ENCODE results near the gene C20orf144.

C20orf144 gene

DNA sequence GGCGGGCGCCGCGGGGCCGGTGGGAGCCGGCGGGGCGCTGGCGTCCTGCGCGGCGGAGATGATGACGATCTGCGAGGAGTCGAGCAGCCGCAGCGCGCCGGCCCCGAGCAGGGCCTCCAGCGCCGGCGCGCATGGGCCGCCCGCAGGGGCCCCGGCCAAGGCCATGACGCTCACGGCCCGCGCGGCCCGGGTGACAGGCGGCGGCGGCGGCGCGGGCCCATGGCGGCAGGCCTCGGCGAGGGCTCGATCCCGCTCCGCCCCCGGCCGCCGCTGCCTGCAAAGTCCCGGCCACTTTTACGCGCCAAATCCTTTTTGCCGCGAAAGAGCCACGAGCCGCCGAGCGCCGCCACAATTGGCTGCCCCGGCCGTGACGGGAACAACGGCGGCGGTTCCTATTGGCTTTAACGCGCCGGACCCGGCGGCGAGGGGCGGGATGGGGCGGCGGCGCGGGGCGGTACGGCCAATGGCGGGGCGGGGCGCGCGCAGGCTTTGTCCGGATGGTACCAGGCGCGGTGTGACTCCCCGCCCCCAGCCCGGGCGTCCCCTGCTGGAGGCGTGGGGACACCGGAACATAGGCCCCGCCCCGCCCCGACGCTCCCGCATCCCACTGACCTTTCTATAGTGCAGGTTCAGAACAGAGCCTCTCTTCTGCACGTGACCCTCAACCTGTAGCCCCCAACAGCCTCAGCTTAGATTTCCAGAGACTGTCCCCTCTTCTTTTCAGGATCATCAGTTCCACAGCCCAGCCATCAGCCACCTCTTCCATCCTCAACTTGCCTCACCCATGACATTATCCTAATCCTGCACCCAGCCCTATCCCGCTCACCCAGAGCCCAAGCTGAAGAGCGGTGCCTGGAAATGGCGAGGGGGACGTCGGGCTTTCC is 24.2 kb downstream of the C20orf144 start, which contains the start of gene E2F1:
E2F1 (minus strand) TSS at position 286 of the 884 bp plus-strand sequence; CDS start at position 165, 121 bp downstream.
- no peaks in the 10 kb centered on the region for H3K9me3 ChIP-seq (ENCODE audit: control insufficient read depth in 2 of 2, low read length in 2 of 2)
- H3K36me3 ChIP-seq (ENCODE audit: control insufficient read depth in 2 of 2, insufficient read depth in 2 of 2, low read length in 2 of 2): no peaks in the 10 kb centered on the region
- H3K27me3 ChIP-seq (ENCODE audit: control insufficient read depth in 2 of 2, insufficient read depth in 2 of 2, low read length in 2 of 2): no peaks in the 10 kb centered on the region
- H3K9ac ChIP-seq (ENCODE audit: low read depth in 1 of 2, low read length in 2 of 2): peak within 1 kb of the TSS; percentile 52 to 58
- H3K4me3 ChIP-seq (ENCODE audit: low read length in 2 of 2): peak within 1 kb of the TSS; percentile 65 to 73
- peaks cover 14 to 17% of the 10 kb centered on the region in 2 donors for H3K4me1 ChIP-seq (ENCODE audit: control insufficient read depth in 2 of 2, insufficient read depth in 2 of 2, low read length in 2 of 2)
- H3K27ac ChIP-seq (ENCODE audit: low read depth in 2 of 2, low read length in 2 of 2): peak within 1 kb of the TSS; percentile 44 to 75

DNA sequence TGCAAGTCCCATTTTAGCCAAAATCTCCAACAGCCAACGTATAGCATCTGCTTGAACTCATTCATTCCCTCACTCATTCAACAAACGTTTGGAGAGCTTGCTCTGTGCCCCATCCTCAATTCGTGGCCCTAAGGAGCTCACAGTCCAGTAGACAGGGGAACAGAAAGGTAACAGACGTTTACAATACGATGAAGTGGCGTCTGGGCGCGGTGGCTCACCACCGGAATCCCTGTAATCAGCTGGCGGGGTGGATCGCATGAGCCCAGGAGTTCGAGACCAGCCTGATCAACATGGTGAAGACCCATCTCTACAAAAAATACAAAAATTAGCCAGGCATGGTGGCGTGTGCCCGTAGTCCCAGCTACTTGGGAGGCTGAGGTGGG is 24.8 kb downstream of the C20orf144 start:
- H3K27ac ChIP-seq (ENCODE audit: low read depth in 2 of 2, low read length in 2 of 2): peak overlapping the region in 1 of 2 donors; percentile 38
- peaks cover 14 to 17% of the 10 kb centered on the region in 2 donors for H3K4me1 ChIP-seq (ENCODE audit: control insufficient read depth in 2 of 2, insufficient read depth in 2 of 2, low read length in 2 of 2)
- H3K27me3 ChIP-seq (ENCODE audit: control insufficient read depth in 2 of 2, insufficient read depth in 2 of 2, low read length in 2 of 2): no peaks in the 10 kb centered on the region
- H3K36me3 ChIP-seq (ENCODE audit: control insufficient read depth in 2 of 2, insufficient read depth in 2 of 2, low read length in 2 of 2): no peaks in the 10 kb centered on the region
- no peaks in the 10 kb centered on the region for H3K9me3 ChIP-seq (ENCODE audit: control insufficient read depth in 2 of 2, low read length in 2 of 2)
- H3K4me3 ChIP-seq (ENCODE audit: low read length in 2 of 2): peak overlapping the region in 1 of 2 donors; percentile 73
- H3K9ac ChIP-seq (ENCODE audit: low read depth in 1 of 2, low read length in 2 of 2): peak overlapping the region in 1 of 2 donors; percentile 48

DNA sequence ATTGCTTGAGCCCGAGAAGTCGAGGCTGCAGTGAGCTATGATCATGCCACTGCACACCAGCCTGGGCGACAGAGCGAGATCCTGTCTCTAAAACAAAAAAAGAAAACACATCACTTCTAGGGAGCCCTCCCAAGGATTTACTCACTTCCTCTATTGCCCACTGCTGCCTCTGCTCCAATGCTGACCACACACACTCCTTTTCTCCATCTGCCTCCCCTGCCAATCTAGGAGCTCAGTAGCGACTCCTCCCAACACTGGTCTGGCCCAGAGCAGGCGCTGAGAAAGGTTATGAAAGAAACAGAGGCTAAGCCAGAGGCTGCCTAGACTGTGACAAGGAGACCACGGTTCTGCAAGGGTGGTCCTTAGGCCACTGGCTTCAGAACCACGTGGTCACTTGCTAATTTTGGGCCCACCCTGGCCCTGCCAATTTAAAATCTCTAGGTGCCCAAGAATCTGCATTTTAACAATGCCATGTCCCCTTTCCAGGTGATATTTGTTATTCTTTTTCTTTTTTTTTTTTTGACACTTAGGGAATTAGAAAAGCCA is 25.3 kb downstream of the C20orf144 start:
- H3K9ac ChIP-seq (ENCODE audit: low read depth in 1 of 2, low read length in 2 of 2): no peak overlapping the region
- H3K9me3 ChIP-seq (ENCODE audit: control insufficient read depth in 2 of 2, low read length in 2 of 2): no peaks in the 10 kb centered on the region
- H3K4me1 ChIP-seq (ENCODE audit: control insufficient read depth in 2 of 2, insufficient read depth in 2 of 2, low read length in 2 of 2): peaks cover 14 to 17% of the 10 kb centered on the region in 2 donors
- H3K27me3 ChIP-seq (ENCODE audit: control insufficient read depth in 2 of 2, insufficient read depth in 2 of 2, low read length in 2 of 2): no peaks in the 10 kb centered on the region
- no peaks in the 10 kb centered on the region for H3K36me3 ChIP-seq (ENCODE audit: control insufficient read depth in 2 of 2, insufficient read depth in 2 of 2, low read length in 2 of 2)
- H3K27ac ChIP-seq (ENCODE audit: low read depth in 2 of 2, low read length in 2 of 2): no peak overlapping the region
- no peak overlapping the region for H3K4me3 ChIP-seq (ENCODE audit: low read length in 2 of 2)

DNA sequence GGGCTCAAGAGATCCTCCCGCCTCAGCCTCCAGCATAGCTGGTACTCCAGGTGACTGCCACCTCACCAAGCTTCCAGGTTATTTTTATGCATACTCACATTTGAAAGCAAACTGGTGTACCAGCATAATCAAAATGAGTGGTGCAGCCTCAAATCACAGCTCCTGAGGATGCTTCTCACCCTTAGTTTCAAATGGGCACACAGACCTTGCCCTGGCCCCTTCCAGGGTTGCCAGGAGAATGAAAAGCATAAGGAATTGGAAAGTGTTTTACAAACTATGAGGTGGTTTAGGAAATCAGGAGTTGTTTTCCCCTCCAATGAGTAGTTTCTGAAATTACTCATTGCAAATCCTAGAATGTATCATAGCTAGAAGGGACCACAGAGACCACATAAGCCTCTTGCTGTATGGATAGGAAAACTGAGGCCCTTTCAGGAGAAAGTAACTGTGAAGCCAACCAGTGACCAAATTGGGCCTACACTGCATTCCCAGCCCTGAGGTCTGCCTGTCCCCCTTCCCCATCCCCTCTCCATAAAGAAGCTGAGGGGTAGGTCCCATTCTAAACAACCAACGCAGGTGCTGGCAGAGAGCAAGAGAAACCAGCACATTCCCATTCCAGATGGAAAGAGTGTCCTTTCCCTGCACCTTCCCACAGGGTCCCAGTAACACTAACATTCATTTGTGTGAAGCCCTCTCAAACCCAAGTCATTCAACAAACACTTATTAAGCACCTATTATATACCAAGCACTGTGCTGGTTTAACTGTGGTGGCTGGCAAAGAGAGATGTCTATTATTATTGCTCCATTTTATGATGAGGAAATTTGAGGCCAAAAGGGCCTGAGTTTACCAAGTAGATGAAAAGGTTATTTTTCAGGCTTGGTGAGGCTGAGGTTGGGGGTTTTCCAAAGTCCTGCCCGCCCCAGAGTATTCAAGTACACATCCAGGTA is 26.1 kb downstream of the C20orf144 start:
- no peak overlapping the region for H3K9ac ChIP-seq (ENCODE audit: low read depth in 1 of 2, low read length in 2 of 2)

DNA sequence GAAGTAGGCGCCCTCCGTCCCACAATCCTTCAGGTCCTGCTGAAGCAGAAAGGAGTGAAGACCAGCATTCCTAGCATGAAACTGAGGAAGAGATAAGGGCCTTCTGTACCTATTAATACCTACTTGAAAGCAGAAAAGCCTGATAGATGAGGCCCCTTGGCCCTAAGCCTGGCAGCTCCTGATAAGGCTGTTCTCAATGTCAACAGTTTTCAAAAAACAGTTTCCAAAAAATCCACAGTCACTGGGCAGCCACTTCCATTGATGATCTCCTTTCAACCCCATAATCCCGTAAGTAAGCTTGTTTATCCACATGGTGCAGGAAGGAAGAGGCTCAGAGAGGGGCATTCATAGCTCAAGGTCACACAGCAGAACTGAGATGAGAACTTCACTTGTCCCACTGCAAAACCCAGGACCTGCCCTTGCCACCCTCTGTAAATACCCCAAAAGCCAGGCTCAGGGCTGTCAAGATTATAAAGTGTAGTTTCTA is 26.9 kb downstream of the C20orf144 start:
- Histone ChIP-seq H3K9ac (ENCODE audit: low read depth in 1 of 2, low read length in 2 of 2) (no peak overlapping the region), H3K27ac (ENCODE audit: low read depth in 2 of 2, low read length in 2 of 2) (no peak overlapping the region)

More for the DNA sequence above, 26.1 kb downstream of the C20orf144 start:
- Histone ChIP-seq H3K4me3 (ENCODE audit: low read length in 2 of 2) (no peak overlapping the region), H3K27ac (ENCODE audit: low read depth in 2 of 2, low read length in 2 of 2) (no peak overlapping the region), H3K4me1 (ENCODE audit: control insufficient read depth in 2 of 2, insufficient read depth in 2 of 2, low read length in 2 of 2) (peaks cover 14 to 17% of the 10 kb centered on the region in 2 donors), H3K9me3 (ENCODE audit: control insufficient read depth in 2 of 2, low read length in 2 of 2) (no peaks in the 10 kb centered on the region), H3K27me3 (ENCODE audit: control insufficient read depth in 2 of 2, insufficient read depth in 2 of 2, low read length in 2 of 2) (no peaks in the 10 kb centered on the region), H3K36me3 (ENCODE audit: control insufficient read depth in 2 of 2, insufficient read depth in 2 of 2, low read length in 2 of 2) (no peaks in the 10 kb centered on the region)

DNA sequence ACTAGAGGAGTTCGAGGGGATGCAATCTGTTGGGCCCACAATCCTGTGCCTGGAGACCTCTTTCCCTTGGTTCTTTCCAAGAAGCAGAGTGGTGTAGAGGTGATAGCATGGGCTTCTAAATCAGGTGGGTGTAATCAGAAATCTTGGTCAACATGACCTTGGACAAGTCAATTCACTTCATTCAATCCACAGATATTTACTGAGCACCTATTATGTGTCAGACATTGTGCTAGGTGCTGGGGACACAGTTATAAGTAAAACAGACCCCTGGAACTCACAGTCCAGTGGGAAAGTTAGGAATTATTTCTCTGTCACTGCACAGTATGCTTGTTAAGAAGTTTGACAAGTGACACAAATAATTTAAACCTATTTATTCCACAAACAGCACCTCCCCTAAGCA is 27.4 kb downstream of the C20orf144 start:
- Histone ChIP-seq H3K9ac (ENCODE audit: low read depth in 1 of 2, low read length in 2 of 2) (no peak overlapping the region), H3K4me1 (ENCODE audit: control insufficient read depth in 2 of 2, insufficient read depth in 2 of 2, low read length in 2 of 2) (peaks cover 14 to 16% of the 10 kb centered on the region in 2 donors), H3K9me3 (ENCODE audit: control insufficient read depth in 2 of 2, low read length in 2 of 2) (no peaks in the 10 kb centered on the region), H3K27ac (ENCODE audit: low read depth in 2 of 2, low read length in 2 of 2) (no peak overlapping the region), H3K27me3 (ENCODE audit: control insufficient read depth in 2 of 2, insufficient read depth in 2 of 2, low read length in 2 of 2) (no peaks in the 10 kb centered on the region), H3K36me3 (ENCODE audit: control insufficient read depth in 2 of 2, insufficient read depth in 2 of 2, low read length in 2 of 2) (no peaks in the 10 kb centered on the region), H3K4me3 (ENCODE audit: low read length in 2 of 2) (no peak overlapping the region)

More for the DNA sequence above, 26.9 kb downstream of the C20orf144 start:
- Histone ChIP-seq H3K4me3 (ENCODE audit: low read length in 2 of 2) (no peak overlapping the region), H3K4me1 (ENCODE audit: control insufficient read depth in 2 of 2, insufficient read depth in 2 of 2, low read length in 2 of 2) (peaks cover 14 to 17% of the 10 kb centered on the region in 2 donors), H3K27me3 (ENCODE audit: control insufficient read depth in 2 of 2, insufficient read depth in 2 of 2, low read length in 2 of 2) (no peaks in the 10 kb centered on the region), H3K36me3 (ENCODE audit: control insufficient read depth in 2 of 2, insufficient read depth in 2 of 2, low read length in 2 of 2) (no peaks in the 10 kb centered on the region), H3K9me3 (ENCODE audit: control insufficient read depth in 2 of 2, low read length in 2 of 2) (no peaks in the 10 kb centered on the region)

DNA sequence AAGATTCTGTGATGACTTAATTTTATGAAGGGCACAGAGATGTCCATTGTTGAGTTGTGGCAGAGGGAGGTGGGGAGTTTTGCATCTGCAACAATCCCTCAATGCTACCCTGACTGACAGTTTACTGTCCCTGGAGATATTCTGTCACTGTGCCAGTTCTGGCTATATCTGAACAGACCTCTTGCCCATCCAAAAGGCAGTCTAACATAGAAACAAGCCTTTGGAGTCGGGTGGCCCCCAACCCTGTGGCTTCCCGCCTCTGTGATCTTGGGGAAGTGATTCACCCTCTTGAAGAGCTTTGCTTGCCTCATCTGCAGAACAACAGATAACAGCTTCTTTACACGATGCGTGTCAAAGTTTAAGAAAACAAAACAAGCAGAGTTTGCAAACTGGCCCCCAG is 27.8 kb downstream of the C20orf144 start:
- no peak overlapping the region for H3K4me3 ChIP-seq (ENCODE audit: low read length in 2 of 2)
- H3K9ac ChIP-seq (ENCODE audit: low read depth in 1 of 2, low read length in 2 of 2): no peak overlapping the region
- H3K4me1 ChIP-seq (ENCODE audit: control insufficient read depth in 2 of 2, insufficient read depth in 2 of 2, low read length in 2 of 2): peaks cover 10 to 11% of the 10 kb centered on the region in 2 donors
- H3K27ac ChIP-seq (ENCODE audit: low read depth in 2 of 2, low read length in 2 of 2): no peak overlapping the region
- no peaks in the 10 kb centered on the region for H3K36me3 ChIP-seq (ENCODE audit: control insufficient read depth in 2 of 2, insufficient read depth in 2 of 2, low read length in 2 of 2)
- no peaks in the 10 kb centered on the region for H3K27me3 ChIP-seq (ENCODE audit: control insufficient read depth in 2 of 2, insufficient read depth in 2 of 2, low read length in 2 of 2)
- H3K9me3 ChIP-seq (ENCODE audit: control insufficient read depth in 2 of 2, low read length in 2 of 2): no peaks in the 10 kb centered on the region

DNA sequence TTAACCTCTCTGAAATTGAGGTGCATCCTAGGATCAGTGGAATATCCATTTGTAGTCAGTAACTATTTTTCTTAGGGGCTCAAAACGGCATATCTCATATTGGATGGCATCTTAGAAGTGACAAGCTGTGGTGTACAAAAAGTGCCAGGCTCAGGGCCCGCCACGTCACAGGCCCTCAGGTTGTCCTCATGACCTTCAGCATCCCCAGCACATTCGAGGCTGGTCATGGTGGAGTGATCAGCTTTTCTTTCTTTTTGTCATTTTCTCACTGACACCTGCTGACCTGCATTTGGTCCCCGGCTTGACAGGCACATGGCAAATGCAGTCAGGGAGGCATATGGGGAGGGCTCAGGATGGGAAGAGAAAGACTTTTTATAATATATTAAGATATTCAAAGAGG is 31.2 kb downstream of the C20orf144 start:
- Histone ChIP-seq H3K36me3 (ENCODE audit: control insufficient read depth in 2 of 2, insufficient read depth in 2 of 2, low read length in 2 of 2) (no peaks in the 10 kb centered on the region), H3K9ac (ENCODE audit: low read depth in 1 of 2, low read length in 2 of 2) (no peak overlapping the region), H3K27ac (ENCODE audit: low read depth in 2 of 2, low read length in 2 of 2) (no peak overlapping the region), H3K4me3 (ENCODE audit: low read length in 2 of 2) (no peak overlapping the region), H3K27me3 (ENCODE audit: control insufficient read depth in 2 of 2, insufficient read depth in 2 of 2, low read length in 2 of 2) (no peaks in the 10 kb centered on the region), H3K4me1 (ENCODE audit: control insufficient read depth in 2 of 2, insufficient read depth in 2 of 2, low read length in 2 of 2) (no peaks in the 10 kb centered on the region), H3K9me3 (ENCODE audit: control insufficient read depth in 2 of 2, low read length in 2 of 2) (no peaks in the 10 kb centered on the region)

DNA sequence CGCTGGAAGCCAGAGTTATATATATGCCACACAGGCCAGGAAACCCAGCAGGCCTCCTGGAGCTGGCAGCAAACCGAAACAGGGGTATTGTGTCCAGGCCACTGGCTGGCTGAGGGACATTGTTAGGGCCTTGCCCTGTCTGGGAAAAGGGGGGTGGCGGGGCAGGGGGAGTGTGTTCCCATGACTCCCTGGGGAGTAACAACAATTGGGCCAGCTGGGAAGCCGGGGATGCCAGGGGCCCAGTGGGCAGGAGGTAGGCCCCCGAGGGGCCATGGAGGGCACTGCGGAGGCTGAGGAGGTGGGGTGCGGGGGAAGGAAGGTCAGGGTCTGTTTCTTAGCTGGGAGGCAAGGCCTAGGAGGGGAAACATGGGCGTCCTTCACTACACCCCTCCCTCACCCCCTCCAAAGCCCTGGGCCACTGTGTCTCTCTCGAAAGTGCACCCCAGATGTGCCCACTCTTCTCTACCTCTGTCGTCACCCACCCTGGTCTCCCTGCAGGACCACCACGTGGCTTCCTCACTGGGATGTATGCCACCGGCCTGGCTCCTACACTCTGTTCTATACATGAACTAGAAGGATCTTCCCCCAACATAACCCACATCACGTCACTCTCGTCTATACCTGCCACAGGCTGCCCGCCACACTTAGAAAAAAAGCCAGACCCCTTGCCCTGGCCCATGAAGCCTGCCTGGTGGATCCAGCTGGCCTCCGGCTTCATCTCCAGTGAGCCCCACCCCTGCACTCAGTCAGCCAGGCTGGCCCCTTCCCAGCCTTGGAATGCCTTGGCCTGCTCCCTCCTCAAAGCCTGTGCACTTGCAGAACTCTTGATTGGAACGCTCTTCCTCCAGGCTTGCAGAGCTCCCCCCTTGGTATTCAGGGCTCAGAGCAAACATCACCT is 31.9 kb downstream of the C20orf144 start:
- H3K4me1 ChIP-seq (ENCODE audit: control insufficient read depth in 2 of 2, insufficient read depth in 2 of 2, low read length in 2 of 2): no peaks in the 10 kb centered on the region
- no peaks in the 10 kb centered on the region for H3K27me3 ChIP-seq (ENCODE audit: control insufficient read depth in 2 of 2, insufficient read depth in 2 of 2, low read length in 2 of 2)
- H3K36me3 ChIP-seq (ENCODE audit: control insufficient read depth in 2 of 2, insufficient read depth in 2 of 2, low read length in 2 of 2): no peaks in the 10 kb centered on the region
- H3K9ac ChIP-seq (ENCODE audit: low read depth in 1 of 2, low read length in 2 of 2): no peak overlapping the region
- H3K4me3 ChIP-seq (ENCODE audit: low read length in 2 of 2): no peak overlapping the region
- no peak overlapping the region for H3K27ac ChIP-seq (ENCODE audit: low read depth in 2 of 2, low read length in 2 of 2)
- H3K9me3 ChIP-seq (ENCODE audit: control insufficient read depth in 2 of 2, low read length in 2 of 2): no peaks in the 10 kb centered on the region
